ENCODE measurements around the gene DDX42. TPM values are rescaled to one million over a fixed set of nuclear protein-coding genes. Genes with fewer than 3 reads are reported as not detected.

DDX42 gene
- total RNA-seq, 2 donors from 2014 or later: 71.0 to 105 TPM

DNA sequence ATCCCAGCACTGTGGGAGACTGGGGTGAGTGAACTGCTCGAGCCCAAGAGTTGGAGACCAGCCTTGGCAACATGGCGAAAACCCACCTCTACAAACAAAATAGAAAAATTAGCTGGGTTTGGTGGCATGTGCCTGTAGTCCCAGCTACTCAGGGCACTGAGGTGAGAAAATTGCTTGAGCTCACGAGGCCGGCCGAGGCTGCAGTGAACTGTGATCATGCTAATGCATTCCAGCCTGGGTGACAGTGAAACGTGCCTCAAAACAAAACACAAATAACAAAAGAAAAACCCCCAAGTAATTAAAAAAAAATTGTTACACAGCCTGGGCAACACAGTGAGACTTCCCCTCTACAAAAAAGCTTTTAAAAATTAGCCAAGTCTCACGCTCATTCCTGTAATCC lies 5.5 kb upstream of the DDX42 start:
- no peak overlapping the region for H3K27ac ChIP-seq
- no peaks in the 10 kb centered on the region for H3K27me3 ChIP-seq (replicated peaks; ENCODE audit: insufficient read depth)
- no peak for DNase-seq (ENCODE audit: low spot score)
- intact Hi-C loops (cut with DNase I): no loop called here
- TF ChIP-seq, protein P1, sequence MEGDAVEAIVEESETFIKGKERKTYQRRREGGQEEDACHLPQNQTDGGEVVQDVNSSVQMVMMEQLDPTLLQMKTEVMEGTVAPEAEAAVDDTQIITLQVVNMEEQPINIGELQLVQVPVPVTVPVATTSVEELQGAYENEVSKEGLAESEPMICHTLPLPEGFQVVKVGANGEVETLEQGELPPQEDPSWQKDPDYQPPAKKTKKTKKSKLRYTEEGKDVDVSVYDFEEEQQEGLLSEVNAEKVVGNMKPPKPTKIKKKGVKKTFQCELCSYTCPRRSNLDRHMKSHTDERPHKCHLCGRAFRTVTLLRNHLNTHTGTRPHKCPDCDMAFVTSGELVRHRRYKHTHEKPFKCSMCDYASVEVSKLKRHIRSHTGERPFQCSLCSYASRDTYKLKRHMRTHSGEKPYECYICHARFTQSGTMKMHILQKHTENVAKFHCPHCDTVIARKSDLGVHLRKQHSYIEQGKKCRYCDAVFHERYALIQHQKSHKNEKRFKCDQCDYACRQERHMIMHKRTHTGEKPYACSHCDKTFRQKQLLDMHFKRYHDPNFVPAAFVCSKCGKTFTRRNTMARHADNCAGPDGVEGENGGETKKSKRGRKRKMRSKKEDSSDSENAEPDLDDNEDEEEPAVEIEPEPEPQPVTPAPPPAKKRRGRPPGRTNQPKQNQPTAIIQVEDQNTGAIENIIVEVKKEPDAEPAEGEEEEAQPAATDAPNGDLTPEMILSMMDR (IDR thresholded peaks at IDR 0.05): no peak
- TF ChIP-seq POLR2AphosphoS5 (IDR thresholded peaks at IDR 0.05) (no peak), POLR2A (IDR thresholded peaks at IDR 0.05) (no peak)
- no peak overlapping the region for H3K4me3 ChIP-seq
- 86% methylated on average over 7 of the region's 7 CpGs for WGBS
- no peaks in the 10 kb centered on the region for H3K9me3 ChIP-seq
- no peaks in the 10 kb centered on the region for H3K4me1 ChIP-seq (replicated peaks)
- no peaks in the 10 kb centered on the region for H3K36me3 ChIP-seq

DNA sequence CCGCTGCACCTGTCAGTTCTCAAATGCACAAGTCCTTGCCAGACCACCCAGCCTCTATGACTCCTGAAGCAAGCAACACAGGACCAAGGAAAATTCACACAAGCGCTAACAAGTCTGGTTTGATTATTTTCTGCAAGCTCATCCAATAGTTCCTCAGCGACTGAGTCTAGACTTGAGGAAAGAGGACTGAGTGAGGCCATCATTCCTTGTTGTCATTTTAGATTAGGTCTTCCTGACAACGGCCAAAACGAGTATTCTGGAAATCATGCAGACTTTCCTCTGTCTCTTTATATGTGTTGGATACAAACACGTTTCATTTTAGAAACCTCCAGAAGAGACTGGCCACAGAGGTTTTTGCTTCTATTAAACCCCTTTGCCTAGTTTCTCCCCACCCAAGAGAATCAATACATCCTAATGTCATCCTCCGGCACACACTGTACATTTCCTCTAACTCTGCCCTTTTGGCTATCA lies 1.1 kb upstream of the DDX42 start:
- Histone ChIP-seq H3K36me3 (no peaks in the 10 kb centered on the region), H3K9me3 (no peaks in the 10 kb centered on the region), H3K27me3 (replicated peaks; ENCODE audit: insufficient read depth) (no peaks in the 10 kb centered on the region), H3K4me1 (replicated peaks) (peaks cover 3% of the 10 kb centered on the region), H3K4me3 (peak overlapping the region; percentile 93 to 99), H3K27ac (peak overlapping the region; percentile 94 to 98)
- peak; percentile 9 for DNase-seq (ENCODE audit: low spot score)
- TF ChIP-seq POLR2AphosphoS5 (IDR thresholded peaks at IDR 0.05) (no peak), POLR2A (IDR thresholded peaks at IDR 0.05) (no peak)
- TF ChIP-seq, protein P1 (IDR thresholded peaks at IDR 0.05): no peak
- intact Hi-C loops (cut with DNase I): loop anchor here (5.0 kb wide), 2 partner anchors 54 to 69 kb away; partner anchors contain the start of genes FTSJ3, PSMC5 and SMARCD2
- WGBS: 3% methylated on average over 7 of the region's 7 CpGs

- DNase-seq (ENCODE audit: low spot score): peak; percentile 99
- intact Hi-C loops (cut with DNase I): loop anchor here (5.0 kb wide), 2 partner anchors 54 to 69 kb away; partner anchors contain the start of genes FTSJ3, PSMC5 and SMARCD2
- Histone ChIP-seq H3K27ac (peak within 1 kb of the TSS; percentile 94 to 98), H3K9me3 (no peaks in the 10 kb centered on the region), H3K4me3 (peak within 1 kb of the TSS; percentile 93 to 99), H3K27me3 (replicated peaks; ENCODE audit: insufficient read depth) (no peaks in the 10 kb centered on the region), H3K4me1 (replicated peaks) (peaks cover 3% of the 10 kb centered on the region), H3K36me3 (no peaks in the 10 kb centered on the region)
- under 1% methylated on average over 74 of the region's 74 CpGs for WGBS
- TF ChIP-seq POLR2A (IDR thresholded peaks at IDR 0.05) (peak; percentile 99), POLR2AphosphoS5 (IDR thresholded peaks at IDR 0.05) (peak; percentile 98)
- TF ChIP-seq, protein P1 (IDR thresholded peaks at IDR 0.05): peak in 1 of 4 experiments; percentile 36
These were observed 464 bp upstream of the DDX42 start, which contains the start of gene CCDC47 for GRCh38 chr17:63773272-63774140. TSS of gene CCDC47 (minus strand) at chr17:63773597. CDS start at chr17:63766175, 7,422 bp downstream.

- no peak for DNase-seq (ENCODE audit: low spot score)
- peak overlapping the region; percentile 93 to 99 for H3K4me3 ChIP-seq
- 1% methylated on average over 4 of the region's 4 CpGs for WGBS
- H3K27me3 ChIP-seq (replicated peaks; ENCODE audit: insufficient read depth): no peaks in the 10 kb centered on the region
- H3K27ac ChIP-seq: peak overlapping the region; percentile 94 to 98
- no peaks in the 10 kb centered on the region for H3K36me3 ChIP-seq
- H3K9me3 ChIP-seq: no peaks in the 10 kb centered on the region
- intact Hi-C loops (cut with DNase I): loop anchor here (5.0 kb wide), 2 partner anchors 52 to 67 kb away; partner anchors contain the start of genes FTSJ3, PSMC5 and SMARCD2
- TF ChIP-seq POLR2A (IDR thresholded peaks at IDR 0.05): no peak
- TF ChIP-seq, protein P1 (IDR thresholded peaks at IDR 0.05): no peak
- peaks cover 5% of the 10 kb centered on the region for H3K4me1 ChIP-seq (replicated peaks)
These were observed 947 bp downstream of the DDX42 start for GRCh38 chr17:63774969-63775265.

Measured in prostate gland (tissue), 2 donors.